Measurements from ENCODE around the gene ALDOB.

ALDOB gene

DNA sequence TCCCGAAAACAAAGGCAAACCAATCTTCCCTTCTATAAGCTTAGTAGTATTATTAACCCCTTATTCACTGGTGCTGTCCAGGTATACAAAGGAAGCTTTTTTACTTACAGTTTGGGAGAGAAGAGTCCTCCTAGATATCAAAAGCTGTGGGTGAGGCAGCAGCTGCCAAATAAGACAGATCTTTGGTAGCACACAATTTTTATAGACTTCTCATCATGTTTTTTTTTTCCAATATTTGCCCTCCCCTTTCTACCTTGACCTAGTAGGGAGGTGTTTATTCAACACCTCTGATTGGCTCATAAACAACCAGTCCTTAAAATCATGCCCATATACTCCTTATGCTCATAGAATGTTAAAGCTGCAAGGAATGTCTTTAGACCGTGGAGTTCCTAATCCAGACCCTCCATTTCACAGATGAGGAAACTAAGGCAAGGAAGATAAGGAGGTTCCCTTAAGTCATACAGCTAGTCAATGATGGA, at the start of gene ALDOB:
TSS of gene ALDOB (minus strand) at position 174 of the 479 bp plus-strand sequence. CDS start 4,887 bp downstream, outside the sequence.
- FAIRE-seq = no peak

DNA sequence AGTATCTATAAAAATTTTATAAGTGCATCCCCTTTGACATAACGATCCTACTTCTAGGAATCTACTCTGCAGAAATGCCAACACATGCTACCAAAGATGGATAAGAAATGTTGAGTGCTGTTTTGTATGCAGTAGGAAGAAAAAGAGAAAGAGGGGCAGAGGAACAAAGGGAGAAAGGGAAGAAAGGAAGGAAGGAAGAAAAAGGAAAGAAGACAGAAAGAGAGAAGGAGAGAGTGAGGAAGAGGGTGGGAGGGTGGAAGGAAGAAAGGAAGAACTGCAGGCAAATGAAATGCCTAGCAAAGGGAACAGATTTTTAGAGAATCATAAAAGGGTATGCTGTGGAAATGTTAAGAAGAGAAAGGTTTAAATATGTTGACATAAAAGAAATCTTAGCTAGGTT, 48.5 kb upstream of the ALDOB start:
- FAIRE-seq = no peak

DNA sequence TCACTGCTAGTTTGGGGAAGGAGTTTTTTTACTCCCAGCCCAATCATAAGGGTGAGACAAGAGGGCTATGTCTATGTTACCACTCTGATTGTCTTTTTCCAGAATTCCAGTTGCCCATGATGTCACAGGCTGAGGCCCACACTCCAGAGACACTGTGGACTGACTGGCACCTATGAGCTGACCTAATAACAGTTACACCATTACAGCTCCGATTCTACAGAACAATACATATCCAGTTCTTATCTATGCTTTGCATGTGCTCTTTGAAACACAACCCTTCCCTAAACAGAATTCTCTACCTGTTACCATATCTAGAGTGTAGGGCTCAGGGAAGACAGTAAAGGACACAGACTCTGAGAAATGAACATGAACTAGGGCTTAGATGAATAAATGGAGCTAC, 45.7 kb upstream of the ALDOB start:
- FAIRE-seq = no peak

DNA sequence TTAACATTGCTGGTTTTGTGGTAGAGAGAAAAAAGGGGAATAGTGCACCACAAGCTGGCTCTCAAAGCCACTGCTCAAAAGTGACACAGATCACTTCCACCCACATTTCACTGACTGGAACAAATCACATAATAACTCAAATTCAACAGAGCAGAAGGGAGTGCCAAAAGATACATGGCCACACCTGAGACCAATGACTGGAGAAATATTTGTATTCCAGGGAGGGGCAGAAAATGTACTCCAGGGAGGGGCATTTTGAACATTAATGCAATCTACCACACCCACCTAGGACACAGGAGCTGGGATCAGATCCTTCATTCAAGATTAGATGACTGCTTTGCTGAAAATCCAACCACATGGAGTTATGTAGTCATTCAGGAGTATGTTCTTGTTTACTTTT, 44.8 kb upstream of the ALDOB start:
- FAIRE-seq = no peak

DNA sequence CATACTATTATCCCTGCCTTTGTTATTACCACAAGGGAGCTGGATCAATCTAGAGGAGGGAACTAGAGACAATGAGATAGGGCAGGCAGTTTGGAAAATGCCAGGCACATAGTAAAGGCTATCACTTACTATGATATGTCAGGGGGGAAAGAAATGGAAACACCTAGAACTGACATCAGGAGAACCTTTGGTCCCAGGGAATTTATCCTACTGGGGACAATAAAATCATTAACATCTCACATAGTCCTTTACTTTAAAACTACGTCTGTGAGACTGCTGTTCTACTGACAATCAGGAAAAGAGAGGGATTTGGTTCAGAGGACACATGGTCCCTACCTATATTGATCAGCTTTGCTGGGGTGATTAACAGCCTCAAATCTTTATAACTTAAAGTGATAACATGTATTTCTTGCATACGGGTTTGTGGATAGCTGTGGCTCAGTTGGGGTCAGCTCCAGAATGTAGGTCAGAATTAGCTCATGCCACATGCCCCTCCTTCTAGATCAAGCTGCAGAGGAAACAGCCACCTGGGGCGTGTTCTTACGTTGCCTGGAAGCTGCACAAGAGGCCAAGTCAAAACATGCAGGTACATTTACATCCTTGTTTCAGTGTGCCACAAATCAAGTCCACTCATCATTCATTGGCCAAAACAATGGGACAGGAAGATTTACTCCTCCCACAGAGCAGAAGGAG, 43.9 kb upstream of the ALDOB start:
- no peak for FAIRE-seq

DNA sequence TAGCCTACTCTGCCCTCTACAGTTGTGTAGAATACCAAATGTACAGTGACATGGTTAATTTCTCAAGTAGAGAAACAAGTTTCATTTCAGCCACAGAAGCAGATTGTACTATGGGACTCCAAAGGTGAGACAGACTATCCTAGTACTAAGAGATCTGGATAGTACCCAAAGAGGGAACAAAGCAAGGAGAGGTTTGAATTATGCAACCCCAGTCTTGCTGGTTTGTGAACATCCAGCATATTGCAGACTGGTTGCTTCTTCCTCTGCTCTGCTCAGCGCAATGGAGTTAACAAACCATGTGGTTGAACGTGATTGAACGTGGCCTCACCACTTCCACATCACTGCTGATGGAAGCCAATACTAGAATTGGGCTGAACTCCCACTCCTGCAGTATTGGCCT, 43.3 kb upstream of the ALDOB start:
- FAIRE-seq = no peak

DNA sequence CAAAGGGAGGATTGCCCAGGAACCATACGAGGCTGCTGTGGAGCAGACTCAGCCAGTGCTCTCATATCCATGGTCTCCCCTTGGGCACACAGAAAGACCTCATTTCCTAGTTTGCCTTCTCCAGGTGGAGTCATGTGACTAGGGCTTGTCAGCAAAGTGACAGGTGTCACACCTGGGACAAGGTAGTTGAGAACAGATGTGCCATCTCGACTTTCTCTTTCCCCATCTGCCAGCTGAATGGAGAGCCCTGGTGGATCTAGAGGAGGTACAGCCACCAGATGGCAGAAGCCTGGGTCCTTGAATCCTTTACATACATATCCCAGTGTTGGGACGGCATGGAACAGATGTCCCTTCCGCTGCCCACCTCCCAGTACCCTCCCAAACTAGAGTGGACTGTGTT, 42.9 kb upstream of the ALDOB start:
- FAIRE-seq = no peak

DNA sequence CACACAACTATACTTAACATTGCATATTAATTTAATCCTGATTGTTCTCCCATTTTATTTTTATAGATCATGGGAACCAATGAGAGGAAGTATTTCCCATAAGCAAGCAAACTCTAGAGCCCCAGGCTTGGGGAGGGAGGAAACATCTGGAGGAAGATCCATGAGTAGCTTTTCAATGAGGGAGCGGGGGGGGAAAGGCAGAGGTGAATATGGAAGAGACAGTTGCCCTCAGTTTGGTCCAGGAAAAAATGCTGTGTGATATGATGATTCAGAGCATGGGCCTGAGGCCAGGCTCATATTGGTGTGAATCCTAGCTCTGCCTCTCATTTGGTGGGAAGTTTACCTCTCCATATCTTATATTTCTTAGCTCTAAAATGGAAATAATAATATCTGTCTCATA, 42.2 kb upstream of the ALDOB start:
- FAIRE-seq = no peak

DNA sequence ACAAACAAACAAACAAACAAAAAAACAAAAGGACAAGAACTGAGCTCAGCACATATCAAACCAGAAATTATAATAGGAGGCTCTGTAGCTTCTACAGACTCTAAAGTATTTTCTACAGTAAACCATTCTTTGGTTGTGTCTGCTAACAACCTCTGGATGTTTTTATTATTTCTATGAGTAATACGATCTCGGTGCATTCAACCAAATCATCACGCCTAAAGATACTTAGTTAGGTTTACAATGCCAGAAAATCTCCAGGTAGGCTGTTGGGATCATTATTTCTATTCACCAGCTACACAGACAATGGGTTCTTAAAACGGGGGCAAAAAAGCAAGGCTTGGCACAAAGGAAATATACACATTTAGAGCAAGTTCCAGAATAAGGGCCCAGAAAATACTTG, 41.6 kb upstream of the ALDOB start:
- FAIRE-seq = no peak

DNA sequence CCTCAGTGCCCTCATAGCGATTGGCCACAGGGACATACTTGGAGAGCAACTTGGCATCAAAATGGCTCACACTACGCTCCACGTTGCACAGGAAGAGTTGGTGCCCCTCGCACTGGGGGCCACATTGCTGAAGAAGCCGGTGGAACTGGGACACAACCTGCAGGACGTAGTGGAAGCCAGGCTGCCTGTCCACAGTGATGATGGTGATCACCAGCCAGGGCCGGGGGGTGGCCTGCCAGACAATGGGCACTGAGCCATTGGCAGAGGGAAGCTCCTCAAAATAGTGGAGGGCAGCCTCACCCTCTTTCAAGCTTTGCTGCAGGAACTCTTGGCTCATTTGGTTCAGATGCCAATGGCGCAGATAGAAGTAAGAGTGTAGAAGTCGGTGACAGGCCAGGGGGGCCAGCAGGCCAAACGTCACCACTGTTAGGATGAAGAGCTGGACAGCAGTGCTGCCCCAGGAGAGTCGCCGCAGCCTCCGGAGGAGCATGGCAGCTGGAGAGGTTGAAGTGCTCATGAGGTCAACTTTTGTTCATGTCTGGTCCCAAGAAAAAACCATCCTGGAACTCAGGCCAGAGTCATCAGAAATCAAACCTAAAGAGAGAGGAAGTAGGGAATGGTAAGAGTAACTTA, 41.1 kb upstream of the ALDOB start:
- FAIRE-seq = no peak

DNA sequence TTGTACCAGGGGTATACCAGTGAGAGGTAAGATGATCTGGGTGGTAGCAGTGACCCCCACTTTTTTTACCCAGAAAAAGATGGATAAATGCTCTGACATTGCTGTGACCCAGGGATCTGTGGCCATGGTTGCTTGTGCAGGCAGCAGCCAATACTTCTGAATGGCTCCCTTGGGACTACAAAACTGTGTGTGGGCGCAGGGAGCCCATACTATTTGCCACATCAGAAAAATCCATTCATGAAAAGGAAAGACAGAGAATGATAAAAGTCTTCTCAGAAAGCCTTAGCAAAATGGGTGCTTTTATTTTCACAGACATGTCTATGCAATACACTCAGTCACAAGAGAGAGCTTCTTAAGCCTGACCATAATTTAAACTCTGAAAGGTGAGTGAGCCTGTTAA, 37.3 kb upstream of the ALDOB start:
- no peak for FAIRE-seq

DNA sequence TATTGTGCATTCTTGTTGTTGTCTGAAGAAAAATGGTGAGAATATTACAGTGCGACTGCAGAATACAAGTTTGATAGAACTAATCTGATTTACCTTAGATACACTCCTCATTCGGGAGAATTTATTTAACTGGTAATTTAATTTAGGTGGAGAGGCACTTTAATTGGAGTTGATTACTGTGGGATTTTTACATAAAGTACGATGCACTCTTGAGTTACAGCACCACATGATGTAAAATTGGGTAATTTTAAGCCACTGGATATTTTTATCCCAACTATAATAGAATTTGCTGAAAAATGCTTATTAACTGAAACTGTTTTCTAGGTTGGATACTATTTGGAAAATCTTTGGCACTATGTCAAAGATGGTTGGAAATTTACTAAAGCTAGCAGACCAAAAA, 35.4 kb upstream of the ALDOB start:
- no peak for FAIRE-seq

DNA sequence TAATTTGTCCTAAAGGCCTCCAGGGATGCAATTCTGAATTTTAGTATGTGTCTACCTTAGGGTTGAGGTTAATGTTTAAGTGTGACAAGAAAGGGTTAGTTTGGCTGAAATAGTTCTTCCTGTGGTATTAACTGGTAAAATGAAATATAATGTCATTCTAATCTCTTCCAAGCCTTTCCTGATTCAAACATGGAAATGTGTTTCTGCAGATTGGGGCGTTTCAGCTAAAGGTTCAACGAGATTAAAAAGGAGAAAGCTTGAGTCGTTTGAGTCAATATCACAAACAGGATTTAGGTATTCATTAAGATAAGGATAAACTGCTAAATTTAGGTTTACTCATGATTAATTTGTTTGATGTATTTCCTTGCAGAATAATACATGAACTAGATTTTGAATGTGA, 34.4 kb upstream of the ALDOB start:
- FAIRE-seq = no peak

DNA sequence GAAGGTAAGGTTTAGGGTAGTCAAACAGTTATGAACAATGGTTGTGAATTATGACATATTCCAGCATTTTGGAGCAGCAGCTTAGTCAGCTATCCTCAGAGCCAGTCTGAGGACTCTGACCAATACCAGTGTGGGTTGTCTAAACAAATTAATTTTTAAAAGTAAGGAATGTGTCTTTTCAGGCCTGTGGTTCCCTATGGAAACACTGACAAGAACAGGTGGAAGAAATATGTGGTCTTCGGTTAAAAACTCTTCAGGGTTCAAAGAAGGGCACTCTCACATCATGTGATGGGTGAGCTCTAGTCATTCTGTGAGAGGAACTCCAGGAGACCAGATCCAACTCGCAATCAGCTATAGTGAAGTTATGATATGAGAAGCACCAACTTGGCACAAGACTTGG, 33.5 kb upstream of the ALDOB start:
- no peak for FAIRE-seq

DNA sequence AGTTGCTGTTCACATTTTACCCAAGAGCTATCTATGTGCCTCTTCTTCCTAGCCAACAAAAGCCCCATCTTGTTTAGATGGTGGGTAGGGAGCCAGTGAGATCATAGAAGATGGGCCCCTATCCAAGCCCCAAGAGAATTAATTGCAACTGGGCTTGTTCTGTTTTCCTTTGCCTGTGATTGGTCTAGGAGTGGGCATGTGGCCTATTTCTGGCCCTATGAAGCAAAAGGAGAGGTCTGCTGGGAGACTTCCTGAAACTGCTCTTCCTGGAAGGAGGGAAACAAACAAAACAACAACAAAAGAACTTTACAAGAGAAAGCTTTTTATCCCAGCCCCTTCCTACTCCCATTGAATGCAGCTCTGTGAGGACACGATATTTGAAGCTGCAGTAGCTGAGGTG, 32.5 kb upstream of the ALDOB start:
- FAIRE-seq = no peak

DNA sequence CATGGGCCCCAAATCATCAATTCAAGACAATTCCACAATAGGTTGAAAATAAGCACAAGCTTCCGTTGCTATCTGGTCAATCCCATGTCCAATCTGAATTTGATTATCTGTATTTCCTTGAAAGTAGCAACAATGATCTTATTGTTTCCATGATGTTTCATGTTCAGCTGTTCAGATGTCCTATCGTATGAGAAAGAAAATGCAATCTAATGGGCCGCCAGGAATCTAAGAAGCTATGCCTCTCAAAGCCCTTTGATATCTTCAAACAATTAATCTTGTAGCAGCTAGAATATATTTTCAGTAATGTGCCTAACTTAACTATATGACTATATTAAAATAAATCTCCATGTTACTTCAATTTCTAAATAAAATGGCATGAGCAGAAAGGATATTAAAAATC, 32.1 kb upstream of the ALDOB start:
- FAIRE-seq = no peak

DNA sequence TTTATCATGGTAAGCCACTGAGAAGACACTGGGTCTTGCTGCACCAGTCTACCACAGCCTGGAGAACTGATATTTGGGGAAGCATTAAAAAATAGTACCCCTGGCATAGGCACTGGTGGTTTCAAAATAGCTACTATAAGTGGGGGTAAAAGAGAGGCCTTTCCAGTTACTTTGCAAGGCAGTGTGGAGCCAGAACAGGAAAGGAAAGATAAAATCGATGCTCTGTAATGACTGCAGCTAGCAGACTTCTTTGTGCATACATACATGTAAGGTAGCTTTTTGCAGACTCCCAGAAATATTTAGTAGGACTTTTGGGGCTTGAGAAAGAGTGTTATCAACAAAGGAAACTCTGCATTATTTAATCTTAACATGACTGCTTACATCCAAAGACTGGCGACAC, 31.3 kb upstream of the ALDOB start:
- FAIRE-seq = no peak

DNA sequence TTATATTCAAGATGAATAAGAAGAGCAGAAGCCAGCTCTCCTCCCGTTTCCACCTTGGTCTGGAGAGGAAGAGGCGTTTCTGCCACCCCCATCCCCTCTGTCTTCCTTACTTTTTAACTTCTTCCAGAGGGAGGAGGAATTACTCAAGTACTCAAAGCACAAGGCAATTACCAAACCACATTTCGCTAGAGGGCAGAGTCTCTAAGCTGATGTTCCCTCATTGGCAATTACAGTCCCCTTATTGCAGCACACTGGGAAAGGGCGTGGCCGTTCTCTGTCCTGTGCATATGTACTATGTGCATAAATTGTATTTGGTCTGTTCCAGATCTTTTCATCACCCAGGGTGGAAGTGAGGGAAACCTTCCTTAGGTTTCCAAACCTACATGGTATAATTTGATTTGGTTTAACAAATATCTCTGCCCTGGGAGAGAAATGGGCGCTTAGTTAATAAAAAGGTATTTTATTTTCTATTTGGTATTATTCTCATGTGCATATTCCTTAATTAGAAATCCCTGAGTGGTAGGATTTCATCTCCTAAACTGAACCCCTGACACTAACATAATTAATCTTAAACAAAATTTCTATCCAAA, 29.8 kb upstream of the ALDOB start:
- no peak for FAIRE-seq

DNA sequence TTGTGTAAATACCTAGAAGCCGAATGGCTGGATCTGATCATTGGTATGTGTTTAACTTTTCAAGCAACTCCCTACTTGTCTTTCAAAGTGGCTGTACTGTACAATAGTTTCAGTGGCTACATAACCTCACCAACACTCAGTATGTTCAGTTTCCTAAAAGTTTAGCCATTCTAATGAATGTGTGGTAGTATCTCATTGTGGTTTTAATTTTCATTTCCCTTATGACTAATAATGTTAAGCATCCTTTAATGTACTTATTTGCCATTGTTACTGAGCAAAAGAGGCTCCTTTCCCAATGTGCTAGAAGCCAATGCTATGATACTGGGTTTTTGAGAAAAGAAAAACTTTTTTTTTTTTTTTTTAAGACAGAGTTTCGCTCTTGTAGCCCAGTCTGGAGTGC, 27.8 kb upstream of the ALDOB start:
- no peak for FAIRE-seq

DNA sequence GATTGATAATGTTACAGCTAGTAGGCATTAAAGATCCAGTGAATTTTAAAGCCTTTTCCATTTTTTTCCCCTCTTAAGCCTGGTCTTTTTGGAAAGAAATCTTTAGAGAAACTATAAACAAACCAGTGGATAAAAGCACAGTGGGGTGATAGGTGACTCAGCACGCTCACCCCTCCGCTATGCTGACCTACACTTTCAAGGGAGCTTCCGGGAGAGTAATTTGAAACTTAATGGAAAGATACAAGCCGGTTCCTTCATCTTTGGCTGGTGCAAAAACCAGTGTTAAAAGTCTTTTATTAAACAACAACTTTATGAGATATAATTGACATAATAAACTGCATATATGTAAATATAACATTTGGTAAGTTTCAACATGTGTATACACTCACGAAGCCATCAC, 27.0 kb upstream of the ALDOB start:
- no peak for FAIRE-seq

DNA sequence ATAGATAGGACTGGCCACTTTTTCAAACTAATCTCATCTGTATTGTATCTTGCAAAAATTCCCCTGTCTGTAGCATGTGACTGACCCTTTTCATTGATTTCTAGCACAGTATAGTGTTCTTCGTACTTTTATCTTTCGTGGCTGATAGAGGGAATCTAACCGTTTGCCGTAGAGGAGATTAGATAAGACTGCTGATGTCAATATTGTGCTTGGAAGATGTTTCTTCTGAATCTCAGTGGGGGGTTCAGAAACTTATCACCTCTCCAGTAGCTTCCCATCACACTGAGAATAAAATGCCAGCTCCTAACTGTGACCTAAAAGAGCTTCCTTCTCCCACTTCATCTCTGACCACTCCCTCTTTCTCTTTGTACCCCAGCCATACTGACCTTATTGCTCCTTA, 25.4 kb upstream of the ALDOB start:
- no peak for FAIRE-seq

DNA sequence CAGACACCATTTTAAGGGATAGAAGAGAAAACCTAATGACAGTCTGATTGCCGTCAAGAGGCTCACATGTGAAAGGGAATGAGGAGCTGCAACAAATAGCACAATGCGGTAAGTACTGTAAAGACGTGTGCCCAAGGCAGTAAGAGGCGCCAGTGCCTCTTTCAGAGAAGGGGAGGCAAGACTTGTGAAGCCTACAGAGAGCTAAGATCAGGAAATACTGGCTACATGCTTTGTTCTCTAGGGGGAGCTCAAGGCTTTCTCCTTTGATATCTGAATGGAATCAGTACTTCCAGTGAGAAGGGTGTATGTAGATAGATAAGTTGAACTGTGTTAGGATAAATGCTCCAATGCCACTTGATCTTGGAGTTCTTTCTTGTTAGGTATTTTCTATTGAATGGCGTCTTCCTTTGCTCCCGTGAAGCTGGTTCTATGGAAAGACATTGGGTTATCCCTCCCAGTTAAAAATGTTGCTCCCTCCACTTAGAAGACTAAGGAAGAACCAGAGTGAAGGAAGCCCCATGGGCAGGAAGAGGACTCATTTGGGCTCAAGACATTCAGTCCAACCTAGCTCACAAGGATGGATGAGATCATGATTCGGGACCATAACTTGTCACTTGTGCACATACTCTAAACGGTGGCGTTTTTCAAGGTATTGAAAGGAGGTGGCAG, 23.5 kb upstream of the ALDOB start:
- FAIRE-seq = peak; percentile 47

DNA sequence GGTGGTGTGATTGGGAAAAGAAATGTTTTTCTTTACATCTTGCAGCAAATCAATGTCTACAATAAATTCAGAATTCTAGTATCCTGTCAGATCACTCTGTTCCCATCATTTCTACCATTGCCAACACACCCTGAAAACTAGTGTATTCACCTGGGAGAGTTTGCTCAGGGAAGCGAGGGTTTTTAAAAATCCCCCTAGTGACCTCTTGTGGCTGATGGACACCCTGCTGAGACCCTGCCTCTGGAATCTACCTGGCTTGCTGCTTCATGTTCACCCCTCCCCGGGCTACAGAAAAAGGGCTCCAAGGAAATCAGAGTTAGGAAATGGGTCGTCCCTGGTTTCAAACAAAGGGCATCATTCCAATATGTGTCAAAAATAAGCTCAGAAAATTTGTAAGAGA, 21.4 kb upstream of the ALDOB start:
- FAIRE-seq = no peak

DNA sequence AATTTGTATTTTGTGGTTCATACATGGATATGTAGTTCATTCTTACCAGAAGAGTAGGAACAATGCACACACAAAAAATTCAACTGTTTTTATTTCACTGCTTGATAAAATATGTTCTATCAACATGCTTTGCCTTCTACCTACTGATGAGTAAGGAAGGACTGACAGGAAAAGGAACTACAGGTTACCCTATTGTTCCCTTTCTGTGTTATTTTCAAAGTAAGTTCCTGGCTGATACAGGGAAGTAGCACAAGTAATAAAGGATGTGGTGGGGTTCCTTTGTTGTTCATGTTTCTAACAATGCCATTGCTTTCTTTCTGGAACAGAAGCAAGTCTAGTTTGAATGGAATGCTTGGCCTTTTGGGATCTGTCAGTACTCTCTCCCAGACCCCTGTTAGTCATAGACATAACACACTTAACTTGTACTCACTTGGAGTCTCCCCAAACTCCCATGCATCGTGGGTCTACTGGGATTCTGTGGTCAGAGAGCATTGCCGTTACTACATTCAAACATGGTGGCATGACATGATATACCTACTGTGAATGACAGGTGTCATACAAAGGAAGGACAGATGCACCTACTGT, 20.2 kb upstream of the ALDOB start:
- no peak for FAIRE-seq
